Activated CD4-positive, CD25-positive, alpha-beta regulatory T cell (primary cell): Measurements from ENCODE around the gene TEKTIP1.
A peak's percentile ranks its signal among the peaks of the same experiment; 100 is the strongest.

ENCODE experiments used
- DNase-seq, 4 experiments: peaks; one replicate each; lab custom pipeline; 2025; lab: John Stamatoyannopoulos, UW

TEKTIP1 gene

DNA sequence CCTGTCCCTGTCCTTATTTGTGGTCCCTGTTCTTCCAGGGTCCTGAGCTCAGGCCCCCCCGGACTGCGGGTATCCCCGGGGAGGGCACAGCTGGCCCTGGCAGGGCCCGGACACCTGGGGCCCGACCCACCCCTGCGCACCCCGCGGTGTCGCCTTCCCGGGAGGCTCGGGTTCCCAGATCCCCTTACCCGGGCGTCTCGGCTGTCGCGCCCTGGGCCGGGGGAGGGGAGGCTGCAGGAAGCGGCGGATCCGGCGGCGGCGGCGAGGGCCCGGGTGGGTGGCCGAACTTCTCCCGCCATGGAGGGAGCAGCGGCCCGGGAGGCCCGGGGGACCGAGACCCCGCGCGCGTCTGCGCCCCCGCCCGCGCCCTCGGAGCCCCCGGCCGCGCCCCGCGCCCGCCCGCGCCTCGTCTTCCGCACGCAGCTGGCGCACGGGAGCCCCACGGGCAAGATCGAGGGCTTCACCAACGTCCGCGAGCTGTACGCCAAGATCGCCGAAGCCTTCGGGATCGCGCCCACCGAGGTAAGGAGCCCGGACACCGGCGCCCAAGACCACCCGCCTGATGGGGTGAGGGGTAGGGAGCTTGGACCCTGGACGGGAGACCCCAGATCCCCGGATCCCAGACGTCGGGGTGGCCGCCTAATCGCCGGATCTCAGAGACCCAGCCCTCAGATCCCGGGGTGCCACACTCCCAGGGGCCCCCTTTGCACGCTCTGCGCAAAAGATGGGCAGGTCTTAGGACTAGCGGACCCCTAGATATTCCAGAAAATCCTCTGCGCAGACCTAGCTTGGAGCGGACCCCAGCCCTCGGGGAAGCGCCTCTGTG is 46.5 kb downstream of the TEKTIP1 start, which contains the start of gene GIPC3:
TSS of gene GIPC3 (plus strand) at position 178 of the 826 bp plus-strand sequence. CDS start at position 298, 120 bp downstream.
- DNase-seq, result no peak

GRCh38 chr19:3586127-3586626 is 47.2 kb downstream of the TEKTIP1 start:
- DNase-seq, result peak in 2 of 4 experiments; percentile 19 to 28

- DNase-seq, result no peak
These were observed 47.9 kb downstream of the TEKTIP1 start for GRCh38 chr19:3586707-3587346.

DNA sequence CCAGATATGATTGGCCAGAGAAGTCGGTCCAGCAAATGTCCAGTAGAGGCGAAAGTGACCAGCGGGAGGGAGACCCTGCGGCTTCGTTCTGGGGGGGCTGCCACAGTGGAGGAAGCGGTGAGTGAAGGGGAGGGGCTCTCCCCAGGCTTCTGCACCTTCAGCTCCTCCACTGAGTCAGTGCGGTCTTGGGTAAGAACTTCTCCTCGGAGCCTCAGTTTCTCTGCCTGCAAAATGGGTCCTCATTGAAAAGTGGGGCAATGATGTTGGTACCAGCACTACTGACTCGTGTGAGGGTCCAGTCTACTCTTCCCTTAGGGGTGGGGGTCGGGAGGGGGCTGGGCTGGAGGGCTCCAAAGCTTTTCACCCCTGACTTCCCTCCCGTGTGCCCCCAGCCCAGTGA is 50.5 kb downstream of the TEKTIP1 start:
- no peak for DNase-seq

GRCh38 chr19:3589949-3590348 is 51.0 kb downstream of the TEKTIP1 start:
- DNase-seq, result no peak

DNA sequence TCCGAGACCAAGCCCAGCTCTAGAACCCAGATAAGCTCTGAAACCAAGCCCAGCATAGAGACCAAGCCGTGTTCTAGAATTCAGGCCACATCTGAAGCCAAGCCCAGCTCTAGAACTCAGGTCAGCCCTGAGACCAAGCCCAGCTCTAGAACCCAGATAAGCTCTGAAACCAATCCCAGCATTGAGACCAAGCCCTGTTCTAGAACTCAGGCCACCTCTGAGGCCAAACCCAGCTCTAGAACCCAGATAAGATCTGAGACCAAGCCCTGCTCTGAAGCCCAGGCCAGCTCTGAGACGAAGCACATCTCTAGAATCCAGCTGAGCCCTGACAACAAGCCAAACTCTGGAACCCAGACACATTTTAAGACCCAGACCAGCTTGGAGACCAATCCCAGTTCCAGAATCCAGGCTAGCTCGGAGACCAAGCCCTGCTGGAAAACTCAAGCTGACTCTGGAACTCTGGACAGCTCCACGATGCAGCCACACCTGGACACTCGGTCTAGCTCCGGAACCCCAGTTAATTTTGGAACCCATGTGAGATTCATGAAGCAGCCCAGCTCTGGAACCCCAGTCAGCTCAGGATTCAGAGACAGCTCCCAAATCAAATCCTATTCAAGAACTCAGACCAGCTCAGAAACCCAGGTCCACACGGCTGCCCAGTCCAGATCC is 52.2 kb downstream of the TEKTIP1 start:
- no peak for DNase-seq

DNA sequence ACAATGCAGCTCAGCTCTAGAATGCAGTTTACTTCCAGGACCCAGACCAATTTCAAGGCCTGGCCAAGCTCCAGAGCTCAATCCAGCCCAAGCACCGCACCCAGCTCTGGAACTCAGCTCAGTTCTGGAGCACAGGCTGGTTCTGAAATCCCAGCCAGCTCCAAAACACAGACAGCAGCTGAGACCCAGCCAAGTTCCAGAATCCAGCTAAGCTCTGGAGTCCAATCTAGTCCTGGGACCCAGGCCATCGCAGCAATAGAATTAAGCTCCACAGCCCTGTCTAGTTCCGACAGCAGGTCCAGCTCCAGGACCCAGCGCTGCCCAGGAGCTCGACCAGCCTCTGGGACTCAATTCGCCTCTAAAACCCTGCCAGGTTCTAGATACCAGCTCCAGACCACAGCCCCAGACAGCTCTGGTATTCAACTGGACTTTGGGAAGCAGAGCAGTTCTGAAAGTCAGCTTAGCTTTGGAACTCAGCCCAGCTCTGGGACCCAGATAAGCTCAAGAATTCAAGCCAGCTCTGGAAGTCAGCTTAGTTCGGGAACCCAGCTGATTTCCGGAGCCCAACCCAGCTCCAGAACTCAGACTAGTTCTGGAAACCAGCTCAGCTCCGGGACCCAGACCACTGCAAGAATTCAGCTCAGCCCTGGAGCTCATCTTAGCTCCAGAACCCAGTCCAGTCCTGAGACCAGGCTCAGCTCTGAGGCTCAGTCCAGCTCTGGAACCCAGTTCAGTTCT is 53.1 kb downstream of the TEKTIP1 start:
- no peak for DNase-seq

GRCh38 chr19:3593156-3593555 is 54.2 kb downstream of the TEKTIP1 start:
- DNase-seq, result no peak
